Glutamatergic neuron (in vitro differentiated cells): ENCODE measurements around the gene STH. TPM values are rescaled to one million over a fixed set of nuclear protein-coding genes. Genes with fewer than 3 reads are reported as not detected.
A peak's percentile ranks its signal among the peaks of the same experiment; 100 is the strongest.

ENCODE experiments used
- DNase-seq: peaks from one replicate; pipeline ENCODE4 v3.0.0; 2022
- H3K27ac Mint-ChIP-seq: one replicate; pipeline ENCODE4 v1.8.0; 2020; ENCODE audit warnings: mild to moderate bottlenecking, mixed read lengths, inconsistent platforms; ENCODE audit not compliant: unreplicated experiment
- H3K27me3 Mint-ChIP-seq: one replicate; pipeline ENCODE4 v1.8.0; 2020; ENCODE audit warnings: mild to moderate bottlenecking, moderate library complexity, mixed read lengths, inconsistent platforms; ENCODE audit not compliant: unreplicated experiment
- H3K36me3 Mint-ChIP-seq: one replicate; pipeline ENCODE4 v1.8.0; 2020; ENCODE audit warnings: mild to moderate bottlenecking, mixed read lengths, inconsistent platforms; ENCODE audit not compliant: unreplicated experiment
- H3K4me1 Mint-ChIP-seq: one replicate; pipeline ENCODE4 v1.8.0; 2020; ENCODE audit warnings: mild to moderate bottlenecking, low read depth, mixed read lengths, inconsistent platforms; ENCODE audit not compliant: unreplicated experiment
- H3K4me3 Mint-ChIP-seq: one replicate; pipeline ENCODE4 v1.8.0; 2020; ENCODE audit warnings: mild to moderate bottlenecking, mixed read lengths, inconsistent platforms; ENCODE audit not compliant: unreplicated experiment
- H3K9me3 Mint-ChIP-seq: one replicate; pipeline ENCODE4 v1.8.0; 2020; ENCODE audit warnings: mild to moderate bottlenecking, moderate library complexity, mixed read lengths, inconsistent platforms; ENCODE audit not compliant: unreplicated experiment
- total RNA-seq: library from RNA; stranded (reverse); fragmentation: NEBNext Ultra II Directional; extraction: Animal tissue kit (Norgen Biotek cat#: 25700); gene quantifications from one replicate; pipeline ENCODE4 v1.2.1, GENCODE V29; 2021; ENCODE audit not compliant: unreplicated experiment
- TF ChIP-seq, protein P1 (sequence below): fragments of 200-600 bp; sonication (generic); IDR thresholded peaks from one replicate; pipeline ENCODE4 v1.5.0; 2021; ENCODE audit not compliant: partially characterized antibody, unreplicated experiment

STH gene
- total RNA-seq, 1 donor from 2014 or later, result 4.1 TPM

DNA sequence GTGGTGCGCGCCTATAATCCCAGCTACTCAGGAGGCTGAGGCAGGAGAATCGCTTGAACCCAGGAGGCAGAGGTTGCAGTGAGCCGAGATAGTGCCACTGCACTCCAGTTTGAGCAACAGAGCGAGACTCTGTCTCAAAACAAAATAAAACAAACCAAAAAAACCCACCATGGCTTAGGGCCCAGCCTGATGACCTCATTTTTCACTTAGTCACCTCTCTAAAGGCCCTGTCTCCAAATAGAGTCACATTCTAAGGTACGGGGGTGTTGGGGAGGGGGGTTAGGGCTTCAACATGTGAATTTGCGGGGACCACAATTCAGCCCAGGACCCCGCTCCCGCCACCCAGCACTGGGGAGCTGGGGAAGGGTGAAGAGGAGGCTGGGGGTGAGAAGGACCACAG lies 1.4 kb upstream of the STH start:
- peaks cover 7% of the 10 kb centered on the region for H3K9me3 Mint-ChIP-seq
- H3K4me1 Mint-ChIP-seq, result no peaks in the 10 kb centered on the region
- H3K27ac Mint-ChIP-seq, result no peak overlapping the region
- DNase-seq, result no peak
- H3K4me3 Mint-ChIP-seq, result no peak overlapping the region
- TF ChIP-seq, protein P1, sequence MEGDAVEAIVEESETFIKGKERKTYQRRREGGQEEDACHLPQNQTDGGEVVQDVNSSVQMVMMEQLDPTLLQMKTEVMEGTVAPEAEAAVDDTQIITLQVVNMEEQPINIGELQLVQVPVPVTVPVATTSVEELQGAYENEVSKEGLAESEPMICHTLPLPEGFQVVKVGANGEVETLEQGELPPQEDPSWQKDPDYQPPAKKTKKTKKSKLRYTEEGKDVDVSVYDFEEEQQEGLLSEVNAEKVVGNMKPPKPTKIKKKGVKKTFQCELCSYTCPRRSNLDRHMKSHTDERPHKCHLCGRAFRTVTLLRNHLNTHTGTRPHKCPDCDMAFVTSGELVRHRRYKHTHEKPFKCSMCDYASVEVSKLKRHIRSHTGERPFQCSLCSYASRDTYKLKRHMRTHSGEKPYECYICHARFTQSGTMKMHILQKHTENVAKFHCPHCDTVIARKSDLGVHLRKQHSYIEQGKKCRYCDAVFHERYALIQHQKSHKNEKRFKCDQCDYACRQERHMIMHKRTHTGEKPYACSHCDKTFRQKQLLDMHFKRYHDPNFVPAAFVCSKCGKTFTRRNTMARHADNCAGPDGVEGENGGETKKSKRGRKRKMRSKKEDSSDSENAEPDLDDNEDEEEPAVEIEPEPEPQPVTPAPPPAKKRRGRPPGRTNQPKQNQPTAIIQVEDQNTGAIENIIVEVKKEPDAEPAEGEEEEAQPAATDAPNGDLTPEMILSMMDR, result no peak
- H3K36me3 Mint-ChIP-seq, result peaks cover 5% of the 10 kb centered on the region
- H3K27me3 Mint-ChIP-seq, result peaks cover 9% of the 10 kb centered on the region

DNA sequence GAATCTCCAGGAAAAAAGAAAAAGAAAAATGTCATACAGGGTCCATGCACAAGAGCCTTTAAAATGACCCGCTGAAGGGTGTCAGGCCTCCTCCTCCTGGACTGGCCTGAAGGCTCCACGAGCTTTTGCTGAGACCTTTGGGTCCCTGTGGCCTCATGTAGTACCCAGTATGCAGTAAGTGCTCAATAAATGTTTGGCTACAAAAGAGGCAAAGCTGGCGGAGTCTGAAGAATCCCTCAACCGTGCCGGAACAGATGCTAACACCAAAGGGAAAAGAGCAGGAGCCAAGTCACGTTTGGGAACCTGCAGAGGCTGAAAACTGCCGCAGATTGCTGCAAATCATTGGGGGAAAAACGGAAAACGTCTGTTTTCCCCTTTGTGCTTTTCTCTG lies 845 bp downstream of the STH start:
- H3K9me3 Mint-ChIP-seq, result peaks cover 7% of the 10 kb centered on the region
- DNase-seq, result no peak
- H3K4me1 Mint-ChIP-seq, result no peaks in the 10 kb centered on the region
- H3K27me3 Mint-ChIP-seq, result peaks cover 12% of the 10 kb centered on the region
- H3K4me3 Mint-ChIP-seq, result no peak overlapping the region
- TF ChIP-seq, protein P1, result no peak
- no peak overlapping the region for H3K27ac Mint-ChIP-seq
- H3K36me3 Mint-ChIP-seq, result no peaks in the 10 kb centered on the region

DNA sequence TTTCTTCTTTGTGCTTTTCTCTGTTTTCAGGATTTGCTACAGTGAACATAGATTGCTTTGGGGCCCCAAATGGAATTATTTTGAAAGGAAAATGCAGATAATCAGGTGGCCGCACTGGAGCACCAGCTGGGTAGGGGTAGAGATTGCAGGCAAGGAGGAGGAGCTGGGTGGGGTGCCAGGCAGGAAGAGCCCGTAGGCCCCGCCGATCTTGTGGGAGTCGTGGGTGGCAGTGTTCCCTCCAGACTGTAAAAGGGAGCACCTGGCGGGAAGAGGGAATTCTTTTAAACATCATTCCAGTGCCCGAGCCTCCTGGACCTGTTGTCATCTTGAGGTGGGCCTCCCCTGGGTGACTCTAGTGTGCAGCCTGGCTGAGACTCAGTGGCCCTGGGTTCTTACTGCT lies 1.2 kb downstream of the STH start:
- no peaks in the 10 kb centered on the region for H3K4me1 Mint-ChIP-seq
- H3K36me3 Mint-ChIP-seq, result no peaks in the 10 kb centered on the region
- peaks cover 7% of the 10 kb centered on the region for H3K9me3 Mint-ChIP-seq
- no peak overlapping the region for H3K4me3 Mint-ChIP-seq
- TF ChIP-seq, protein P1, result no peak
- no peak for DNase-seq
- H3K27ac Mint-ChIP-seq, result no peak overlapping the region
- peaks cover 11% of the 10 kb centered on the region for H3K27me3 Mint-ChIP-seq

DNA sequence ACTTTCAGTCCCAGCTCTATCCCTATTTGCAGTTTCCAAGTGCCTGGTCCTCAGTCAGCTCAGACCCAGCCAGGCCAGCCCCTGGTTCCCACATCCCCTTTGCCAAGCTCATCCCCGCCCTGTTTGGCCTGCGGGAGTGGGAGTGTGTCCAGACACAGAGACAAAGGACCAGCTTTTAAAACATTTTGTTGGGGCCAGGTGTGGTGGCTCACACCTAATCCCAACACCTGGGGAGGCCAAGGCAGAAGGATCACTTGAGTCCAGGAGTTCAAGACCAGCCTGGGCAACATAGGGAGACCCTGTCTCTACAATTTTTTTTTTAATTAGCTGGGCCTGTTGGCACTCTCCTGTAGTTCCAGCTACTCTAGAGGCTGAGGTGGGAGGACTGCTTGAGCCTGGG lies 1.7 kb downstream of the STH start:
- DNase-seq, result no peak
- H3K27ac Mint-ChIP-seq, result no peak overlapping the region
- H3K9me3 Mint-ChIP-seq, result peaks cover 7% of the 10 kb centered on the region
- H3K36me3 Mint-ChIP-seq, result peaks cover under 1% of the 10 kb centered on the region
- TF ChIP-seq, protein P1, result no peak
- no peaks in the 10 kb centered on the region for H3K4me1 Mint-ChIP-seq
- H3K27me3 Mint-ChIP-seq, result peaks cover 10% of the 10 kb centered on the region
- H3K4me3 Mint-ChIP-seq, result no peak overlapping the region

DNA sequence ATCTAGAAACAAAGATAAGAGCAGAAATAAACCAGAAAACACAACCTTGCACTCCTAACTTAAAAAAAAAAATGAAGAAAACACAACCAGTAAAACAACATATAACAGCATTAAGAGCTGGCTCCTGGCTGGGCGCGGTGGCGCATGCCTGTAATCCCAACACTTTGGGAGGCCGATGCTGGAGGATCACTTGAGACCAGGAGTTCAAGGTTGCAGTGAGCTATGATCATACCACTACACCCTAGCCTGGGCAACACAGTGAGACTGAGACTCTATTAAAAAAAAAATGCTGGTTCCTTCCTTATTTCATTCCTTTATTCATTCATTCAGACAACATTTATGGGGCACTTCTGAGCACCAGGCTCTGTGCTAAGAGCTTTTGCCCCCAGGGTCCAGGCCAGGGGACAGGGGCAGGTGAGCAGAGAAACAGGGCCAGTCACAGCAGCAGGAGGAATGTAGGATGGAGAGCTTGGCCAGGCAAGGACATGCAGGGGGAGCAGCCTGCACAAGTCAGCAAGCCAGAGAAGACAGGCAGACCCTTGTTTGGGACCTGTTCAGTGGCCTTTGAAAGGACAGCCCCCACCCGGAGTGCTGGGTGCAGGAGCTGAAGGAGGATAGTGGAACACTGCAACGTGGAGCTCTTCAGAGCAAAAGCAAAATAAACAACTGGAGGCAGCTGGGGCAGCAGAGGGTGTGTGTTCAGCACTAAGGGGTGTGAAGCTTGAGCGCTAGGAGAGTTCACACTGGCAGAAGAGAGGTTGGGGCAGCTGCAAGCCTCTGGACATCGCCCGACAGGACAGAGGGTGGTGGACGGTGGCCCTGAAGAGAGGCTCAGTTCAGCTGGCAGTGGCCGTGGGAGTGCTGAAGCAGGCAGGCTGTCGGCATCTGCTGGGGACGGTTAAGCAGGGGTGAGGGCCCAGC lies 2.6 kb downstream of the STH start:
- Mint-ChIP-seq H3K27ac (peak overlapping the region; percentile 39), H3K9me3 (peaks cover 7% of the 10 kb centered on the region), H3K36me3 (peaks cover 7% of the 10 kb centered on the region), H3K4me1 (no peaks in the 10 kb centered on the region), H3K27me3 (peaks cover 10% of the 10 kb centered on the region), H3K4me3 (peak overlapping the region; percentile 55)
- no peak for DNase-seq
- TF ChIP-seq, protein P1, result no peak
